H9 (cell line): ENCODE measurements around the gene GSN. TPM values are rescaled to one million over a fixed set of nuclear protein-coding genes. Genes with fewer than 3 reads are reported as not detected.
A peak's percentile ranks its signal among the peaks of the same experiment; 100 is the strongest.

ENCODE experiments used
- DNase-seq: peaks from one replicate; pipeline ENCODE4 v3.0.0-alpha.2; 2017
- H2AFZ ChIP-seq: one replicate; pipeline ENCODE4 v1.6.1; 2013; ENCODE audit warnings: mild to moderate bottlenecking, low read length, control low read depth, moderate library complexity
- H2AK5ac ChIP-seq: 2 replicates; pipeline ENCODE4 v1.6.1; 2013; ENCODE audit warnings: low read length, control low read depth, mixed read lengths; ENCODE audit not compliant: insufficient read length
- H2BK120ac ChIP-seq: one replicate; pipeline ENCODE4 v1.6.1; 2013; ENCODE audit warnings: low read depth, mild to moderate bottlenecking, low read length, control low read depth, inconsistent platforms; ENCODE audit not compliant: poor library complexity, severe bottlenecking
- H2BK12ac ChIP-seq: 2 replicates; pipeline ENCODE4 v1.6.1; 2013; ENCODE audit warnings: low read length, control low read depth, mixed read lengths, low read depth; ENCODE audit not compliant: insufficient read length
- H2BK15ac ChIP-seq: 2 replicates; pipeline ENCODE4 v1.6.1; 2013; ENCODE audit warnings: low read depth, low read length, control low read depth
- H2BK20ac ChIP-seq: one replicate; pipeline ENCODE4 v1.6.1; 2013; ENCODE audit warnings: low read depth, mild to moderate bottlenecking, low read length, control low read depth, inconsistent platforms; ENCODE audit not compliant: poor library complexity, severe bottlenecking
- H2BK5ac ChIP-seq: 2 replicates; pipeline ENCODE4 v1.6.1; 2013; ENCODE audit warnings: low read length, control low read depth, mixed read lengths; ENCODE audit not compliant: insufficient read length
- H3K14ac ChIP-seq: 2 replicates; pipeline ENCODE4 v1.6.1; 2013; ENCODE audit warnings: low read length, control low read depth; ENCODE audit not compliant: insufficient read depth
- H3K18ac ChIP-seq: 2 replicates; pipeline ENCODE4 v1.6.1; 2013; ENCODE audit warnings: low read depth, mild to moderate bottlenecking, mixed read lengths, low read length, control low read depth; ENCODE audit not compliant: insufficient read length
- H3K23ac ChIP-seq: 2 replicates; pipeline ENCODE4 v1.6.1; 2013; ENCODE audit warnings: low read length, control low read depth, mixed read lengths, low read depth; ENCODE audit not compliant: insufficient read length
- H3K23me2 ChIP-seq: 2 replicates; pipeline ENCODE4 v1.6.1; 2013; ENCODE audit warnings: low read depth, mild to moderate bottlenecking, mixed read lengths, low read length, control low read depth; ENCODE audit not compliant: insufficient read length, poor library complexity, severe bottlenecking
- H3K27ac ChIP-seq: 2 replicates; pipeline ENCODE4 v1.5.1; 2013; ENCODE audit warnings: low read length, control low read depth, mixed read lengths, low read depth; ENCODE audit not compliant: insufficient read length
- H3K27me3 ChIP-seq: 2 replicates; pipeline ENCODE4 v1.6.1; 2013; ENCODE audit warnings: low read length, control low read depth, inconsistent platforms; ENCODE audit not compliant: insufficient read depth
- H3K4ac ChIP-seq: 2 replicates; pipeline ENCODE4 v1.6.1; 2013; ENCODE audit warnings: low read depth, mild to moderate bottlenecking, control low read depth, inconsistent platforms, low read length, moderate library complexity
- H3K4me1 ChIP-seq: 2 replicates; pipeline ENCODE4 v1.6.1; 2013; ENCODE audit warnings: low read length, control low read depth, inconsistent platforms; ENCODE audit not compliant: insufficient read depth
- H3K4me2 ChIP-seq: 2 replicates; pipeline ENCODE4 v1.6.1; 2013; ENCODE audit warnings: low read length, control low read depth, mixed read lengths; ENCODE audit not compliant: insufficient read length, insufficient read depth
- H3K56ac ChIP-seq: 2 replicates; pipeline ENCODE4 v1.6.1; 2013; ENCODE audit warnings: low read depth, mild to moderate bottlenecking, mixed read lengths, low read length, control low read depth; ENCODE audit not compliant: insufficient read length
- H3K79me1 ChIP-seq: 2 replicates; pipeline ENCODE4 v1.6.1; 2013; ENCODE audit warnings: low read depth, mild to moderate bottlenecking, moderate library complexity, low read length, control low read depth, inconsistent platforms; ENCODE audit not compliant: insufficient read depth, poor library complexity, severe bottlenecking
- H3K79me2 ChIP-seq: 2 replicates; pipeline ENCODE4 v1.6.1; 2013; ENCODE audit warnings: low read length, control low read depth, inconsistent platforms; ENCODE audit not compliant: insufficient read depth
- H3K9ac ChIP-seq: 2 replicates; pipeline ENCODE4 v1.6.1; 2013; ENCODE audit warnings: low read length, control low read depth, mixed read lengths; ENCODE audit not compliant: insufficient read length; ENCODE audit errors: extremely low read depth
- H3K9me3 ChIP-seq: one replicate; pipeline ENCODE4 v1.6.1; 2013; ENCODE audit warnings: low read depth, low read length, inconsistent platforms; ENCODE audit not compliant: control insufficient read depth
- H3T11ph ChIP-seq: one replicate; pipeline ENCODE4 v1.6.1; 2013; ENCODE audit warnings: mild to moderate bottlenecking, low read length, control low read depth, inconsistent platforms
- H4K20me1 ChIP-seq: one replicate; pipeline ENCODE4 v1.6.1; 2013; ENCODE audit not compliant: control insufficient read depth, insufficient read length, insufficient read depth
- H4K5ac ChIP-seq: 2 replicates; pipeline ENCODE4 v1.6.1; 2013; ENCODE audit warnings: low read depth, mild to moderate bottlenecking, mixed read lengths, low read length, control low read depth; ENCODE audit not compliant: insufficient read length
- H4K8ac ChIP-seq: replicated peaks from 2 replicates; pipeline ENCODE4 v1.6.1; 2013; ENCODE audit warnings: low read length, control low read depth, mixed read lengths, low read depth; ENCODE audit not compliant: insufficient read length
- H4K91ac ChIP-seq: 2 replicates; pipeline ENCODE4 v1.6.1; 2013; ENCODE audit warnings: low read depth, mild to moderate bottlenecking, moderate library complexity, mixed read lengths, low read length, control low read depth; ENCODE audit not compliant: insufficient read length
- H3K27ac Mint-ChIP-seq, 3 experiments: 2 replicates in 2 of 3; 3 replicates in 1 of 3; pipeline ENCODE4 v1.8.0; 2020 to 2021; ENCODE audit warnings: mixed read lengths in 3 of 3, mild to moderate bottlenecking in 1 of 3, moderate library complexity in 1 of 3
- H3K27me3 Mint-ChIP-seq: 2 replicates; pipeline ENCODE4 v1.8.0; 2021; ENCODE audit warnings: low read depth, mild to moderate bottlenecking, moderate library complexity, mixed read lengths
- H3K36me3 Mint-ChIP-seq, 3 experiments: 2 replicates in 2 of 3; 3 replicates in 1 of 3; pipeline ENCODE4 v1.8.0; 2020 to 2021; ENCODE audit warnings: low read depth in 3 of 3, mixed read lengths in 3 of 3; ENCODE audit not compliant: insufficient read depth in 1 of 3
- H3K4me1 Mint-ChIP-seq, 2 experiments: 2 replicates each; pipeline ENCODE4 v1.8.0; 2020; ENCODE audit warnings: mixed read lengths in 2 of 2
- H3K4me3 Mint-ChIP-seq, 2 experiments: 2 replicates in 1 of 2; 3 replicates in 1 of 2; pipeline ENCODE4 v1.8.0; 2020 to 2021; ENCODE audit warnings: mild to moderate bottlenecking in 2 of 2, mixed read lengths in 2 of 2, moderate library complexity in 1 of 2
- H3K9me3 Mint-ChIP-seq, 2 experiments: 2 replicates in 1 of 2; 3 replicates in 1 of 2; pipeline ENCODE4 v1.8.0; 2020; ENCODE audit warnings: mild to moderate bottlenecking in 2 of 2, mixed read lengths in 2 of 2, moderate library complexity in 1 of 2
- WGBS: extraction: QIAGEN DNeasy Blood & Tissue Kit; methylation state at CpG from one replicate; pipeline ENCODE4 v1.1.7; 2013; ENCODE audit warnings: missing lambda C conversion rate, low lambda C conversion rate, mixed read lengths; ENCODE audit not compliant: insufficient read length; ENCODE audit errors: extremely low coverage; 5-methylcytosine and 5-hydroxymethylcytosine counted together
- total RNA-seq: library from RNA; stranded (reverse); gene quantifications from 2 replicates; pipeline ENCODE4 v1.2.1, GENCODE V29; 2021
- TF ChIP-seq, protein P1 (sequence below): fragments of 200-600 bp; sonication (generic); conservative IDR thresholded peaks from 3 replicates; pipeline ENCODE4 v1.8.0; 2021; ENCODE audit warnings: antibody characterized with exemption, mild to moderate bottlenecking

Gene GSN
- total RNA-seq, 1 experiment from 2014 or later, result 14.9 TPM

GRCh38 chr9:121286688-121286972 lies 18.7 kb downstream of the GSN start:
- H3K4ac ChIP-seq, result no peak overlapping the region
- peak overlapping the region; percentile 27 to 91 (median 34); a peak in 5 of 7 replicates for H3K27ac Mint-ChIP-seq
- peaks cover 44% of the 10 kb centered on the region; the same call in 1 of the 2 replicates for H3K27me3 ChIP-seq
- H2BK20ac ChIP-seq, result no peak overlapping the region
- no peak overlapping the region for H3K23ac ChIP-seq
- no peak overlapping the region for H2AFZ ChIP-seq
- H2BK120ac ChIP-seq, result no peak overlapping the region
- H3K14ac ChIP-seq, result no peak overlapping the region
- H3K4me1 Mint-ChIP-seq, result peaks cover 48 to 49% of the 10 kb centered on the region in 2 experiments
- no peak for DNase-seq
- H3K23me2 ChIP-seq, result peaks cover 6% of the 10 kb centered on the region
- no peak overlapping the region for H2AK5ac ChIP-seq
- H3K4me3 Mint-ChIP-seq, result peak overlapping the region; percentile 35 to 53; a peak in 4 of 5 replicates
- H3K4me1 ChIP-seq, result peaks cover 10% of the 10 kb centered on the region; the same call in 1 of the 2 replicates
- no peak overlapping the region for H2BK5ac ChIP-seq
- no CpG with 5 or more reads among the region's 2 CpGs for WGBS
- H3K79me2 ChIP-seq, result no peaks in the 10 kb centered on the region
- no peak overlapping the region for H3K27ac ChIP-seq
- no peak overlapping the region for H2BK15ac ChIP-seq
- H2BK12ac ChIP-seq, result no peak overlapping the region
- no peak overlapping the region for H3T11ph ChIP-seq
- H3K56ac ChIP-seq, result no peak overlapping the region
- peaks cover 95% of the 10 kb centered on the region for H3K27me3 Mint-ChIP-seq
- H3K9ac ChIP-seq, result no peak overlapping the region
- no peak overlapping the region for H3K18ac ChIP-seq
- H4K20me1 ChIP-seq, result no peaks in the 10 kb centered on the region
- no peaks in the 10 kb centered on the region for H3K79me1 ChIP-seq
- H3K4me2 ChIP-seq, result peak overlapping the region; percentile 68
- TF ChIP-seq, protein P1, sequence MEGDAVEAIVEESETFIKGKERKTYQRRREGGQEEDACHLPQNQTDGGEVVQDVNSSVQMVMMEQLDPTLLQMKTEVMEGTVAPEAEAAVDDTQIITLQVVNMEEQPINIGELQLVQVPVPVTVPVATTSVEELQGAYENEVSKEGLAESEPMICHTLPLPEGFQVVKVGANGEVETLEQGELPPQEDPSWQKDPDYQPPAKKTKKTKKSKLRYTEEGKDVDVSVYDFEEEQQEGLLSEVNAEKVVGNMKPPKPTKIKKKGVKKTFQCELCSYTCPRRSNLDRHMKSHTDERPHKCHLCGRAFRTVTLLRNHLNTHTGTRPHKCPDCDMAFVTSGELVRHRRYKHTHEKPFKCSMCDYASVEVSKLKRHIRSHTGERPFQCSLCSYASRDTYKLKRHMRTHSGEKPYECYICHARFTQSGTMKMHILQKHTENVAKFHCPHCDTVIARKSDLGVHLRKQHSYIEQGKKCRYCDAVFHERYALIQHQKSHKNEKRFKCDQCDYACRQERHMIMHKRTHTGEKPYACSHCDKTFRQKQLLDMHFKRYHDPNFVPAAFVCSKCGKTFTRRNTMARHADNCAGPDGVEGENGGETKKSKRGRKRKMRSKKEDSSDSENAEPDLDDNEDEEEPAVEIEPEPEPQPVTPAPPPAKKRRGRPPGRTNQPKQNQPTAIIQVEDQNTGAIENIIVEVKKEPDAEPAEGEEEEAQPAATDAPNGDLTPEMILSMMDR, result no peak
- no peak overlapping the region for H4K91ac ChIP-seq
- H3K9me3 Mint-ChIP-seq, result no peaks in the 10 kb centered on the region; a peak in 1 of 5 replicates
- peaks cover 0 to 2% (median 2%) of the 10 kb centered on the region in 3 experiments; a peak in 4 of 7 replicates for H3K36me3 Mint-ChIP-seq
- no peak overlapping the region for H4K5ac ChIP-seq
- no peak overlapping the region for H4K8ac ChIP-seq
- no peaks in the 10 kb centered on the region for H3K9me3 ChIP-seq
